Liver (tissue), 9 donors: ENCODE data around the gene ITGA7. TPM values are rescaled to one million over a fixed set of nuclear protein-coding genes. Genes with fewer than 3 reads are reported as not detected.
A peak's percentile ranks its signal among the peaks of the same experiment; 100 is the strongest.

Source experiments
- DNase-seq: peaks from one replicate; pipeline ENCODE4 v3.0.0-alpha.2; 2017; ENCODE audit warnings: low spot score
- H3K27ac ChIP-seq, 2 donors: one replicate each; pipeline ENCODE4 v1.7.0; 2013; ENCODE audit warnings: inconsistent platforms in 2 of 2, low read length in 2 of 2, control low read depth in 1 of 2, low read depth in 1 of 2, mild to moderate bottlenecking in 1 of 2
- H3K27me3 ChIP-seq, 4 donors: one replicate each; pipeline versions ENCODE4 v1.6.1 to v1.7.0; 2013; ENCODE audit warnings: low read length in 3 of 4, inconsistent platforms in 1 of 4, mild to moderate bottlenecking in 1 of 4, moderate library complexity in 1 of 4; ENCODE audit not compliant: control insufficient read depth in 4 of 4, insufficient read depth in 4 of 4
- H3K36me3 ChIP-seq, 4 donors: one replicate each; pipeline versions ENCODE4 v1.6.1 to v1.7.0; 2013; ENCODE audit warnings: low read length in 3 of 4, mild to moderate bottlenecking in 3 of 4, low read depth in 1 of 4, moderate library complexity in 1 of 4; ENCODE audit not compliant: control insufficient read depth in 4 of 4, insufficient read depth in 3 of 4
- H3K4me1 ChIP-seq, 4 donors: one replicate each; pipeline versions ENCODE4 v1.6.1 to v1.7.0; 2013; ENCODE audit warnings: low read length in 3 of 4, mild to moderate bottlenecking in 3 of 4, moderate library complexity in 1 of 4; ENCODE audit not compliant: control insufficient read depth in 4 of 4, insufficient read depth in 4 of 4
- H3K4me3 ChIP-seq, 3 donors: one replicate each; pipeline versions ENCODE4 v1.6.1 to v1.7.0; 2013; ENCODE audit warnings: low read length in 3 of 3, control low read depth in 1 of 3, low read depth in 1 of 3, mild to moderate bottlenecking in 1 of 3
- H3K9ac ChIP-seq, 2 donors: one replicate each; pipeline ENCODE4 v1.7.0; 2013; ENCODE audit warnings: low read length in 2 of 2, mild to moderate bottlenecking in 2 of 2, moderate library complexity in 2 of 2, control low read depth in 1 of 2, low read depth in 1 of 2
- H3K9me3 ChIP-seq, 4 donors: one replicate each; pipeline versions ENCODE4 v1.6.1 to v1.7.0; 2013; ENCODE audit warnings: low read length in 3 of 4; ENCODE audit not compliant: control insufficient read depth in 4 of 4
- CTCF ChIP-seq: fragments of 150-350 bp; IDR thresholded peaks from 2 replicates; pipeline ENCODE4 v1.5.1; 2017; ENCODE audit warnings: improper control_type of control experiment, low read depth, low read length; ENCODE audit not compliant: missing input control
- EGR1 ChIP-seq, 2 donors: IDR thresholded peaks; 2 replicates each; pipeline ENCODE4 v1.6.1; 2016 to 2018; ENCODE audit warnings: antibody characterized with exemption in 2 of 2, low read depth in 2 of 2
- FOXA1 ChIP-seq: IDR thresholded peaks from 2 replicates; pipeline ENCODE4 v1.6.1; 2016; ENCODE audit warnings: antibody characterized with exemption
- FOXA2 ChIP-seq: IDR thresholded peaks from 2 replicates; pipeline ENCODE4 v1.6.1; 2016; ENCODE audit warnings: antibody characterized with exemption
- GABPA ChIP-seq, 2 donors: IDR thresholded peaks in 1 of 2; conservative IDR thresholded peaks in 1 of 2; 2 replicates each; pipeline ENCODE4 v1.6.1; 2016; ENCODE audit warnings: antibody characterized with exemption in 2 of 2, mild to moderate bottlenecking in 1 of 2, moderate library complexity in 1 of 2
- HNF4G ChIP-seq: IDR thresholded peaks from 2 replicates; pipeline ENCODE4 v1.6.1; 2016; ENCODE audit warnings: antibody characterized with exemption
- NR2F2 ChIP-seq: IDR thresholded peaks from 2 replicates; pipeline ENCODE4 v1.6.1; 2016; ENCODE audit warnings: antibody characterized with exemption
- RAD21 ChIP-seq, 2 donors: IDR thresholded peaks; 2 replicates each; pipeline ENCODE4 v1.6.1; 2016; ENCODE audit warnings: antibody characterized with exemption in 2 of 2, mild to moderate bottlenecking in 2 of 2
- REST ChIP-seq: IDR thresholded peaks from 2 replicates; pipeline ENCODE4 v1.6.1; 2016; ENCODE audit warnings: antibody characterized with exemption, mild to moderate bottlenecking
- RXRA ChIP-seq, 2 donors: IDR thresholded peaks; 2 replicates each; pipeline ENCODE4 v1.6.1; 2017 to 2018; ENCODE audit warnings: antibody characterized with exemption in 2 of 2, mild to moderate bottlenecking in 1 of 2
- SP1 ChIP-seq: IDR thresholded peaks from 2 replicates; pipeline ENCODE4 v1.6.1; 2018; ENCODE audit warnings: antibody characterized with exemption, mild to moderate bottlenecking
- TAF1 ChIP-seq: conservative IDR thresholded peaks from 2 replicates; pipeline ENCODE4 v1.6.1; 2016; ENCODE audit warnings: antibody characterized with exemption, mild to moderate bottlenecking
- WGBS: extraction: QIAGEN DNeasy Blood & Tissue Kit; methylation state at CpG from one replicate; pipeline ENCODE4 v1.1.7; 2013; 5-methylcytosine and 5-hydroxymethylcytosine counted together
- polyA plus RNA-seq, 2 donors: library from polyadenylated mRNA; stranded (reverse) in 1 of 2; unstranded in 1 of 2; fragments of 200-250 nt in 1 of 2; fragments of >200 nt in 1 of 2; fragmentation: Nextera tagmentation in 1 of 2; extraction: Ambion mirVana in 1 of 2; gene quantifications; one replicate each; pipeline versions ENCODE4 v1.2.1 to v1.2.3, GENCODE V29; 2013 to 2015
- total RNA-seq, 2 donors: library from RNA; depleted of rRNA; stranded (reverse); fragments of >200 nt; gene quantifications; one replicate each; pipeline ENCODE4 v1.2.3, GENCODE V29; 2014
- TF ChIP-seq, protein P1 (sequence below): IDR thresholded peaks from 2 replicates; pipeline ENCODE4 v1.6.1; 2016; ENCODE audit warnings: antibody characterized with exemption
- TF ChIP-seq, protein P2 (sequence below): IDR thresholded peaks from 2 replicates; pipeline ENCODE4 v1.6.1; 2016; ENCODE audit warnings: antibody characterized with exemption
- TF ChIP-seq, protein P3 (sequence below): IDR thresholded peaks from 2 replicates; pipeline ENCODE4 v1.6.1; 2016; ENCODE audit warnings: antibody characterized with exemption
- donor health status: healthy.
- donor health status: healthy.
- donor health status: healthy.
- donor health status: healthy.
- donor health status: healthy.

Gene ITGA7
- total and polyA plus RNA-seq, 4 donors = 0.98 to 4.9 (median 3.3) TPM

DNA sequence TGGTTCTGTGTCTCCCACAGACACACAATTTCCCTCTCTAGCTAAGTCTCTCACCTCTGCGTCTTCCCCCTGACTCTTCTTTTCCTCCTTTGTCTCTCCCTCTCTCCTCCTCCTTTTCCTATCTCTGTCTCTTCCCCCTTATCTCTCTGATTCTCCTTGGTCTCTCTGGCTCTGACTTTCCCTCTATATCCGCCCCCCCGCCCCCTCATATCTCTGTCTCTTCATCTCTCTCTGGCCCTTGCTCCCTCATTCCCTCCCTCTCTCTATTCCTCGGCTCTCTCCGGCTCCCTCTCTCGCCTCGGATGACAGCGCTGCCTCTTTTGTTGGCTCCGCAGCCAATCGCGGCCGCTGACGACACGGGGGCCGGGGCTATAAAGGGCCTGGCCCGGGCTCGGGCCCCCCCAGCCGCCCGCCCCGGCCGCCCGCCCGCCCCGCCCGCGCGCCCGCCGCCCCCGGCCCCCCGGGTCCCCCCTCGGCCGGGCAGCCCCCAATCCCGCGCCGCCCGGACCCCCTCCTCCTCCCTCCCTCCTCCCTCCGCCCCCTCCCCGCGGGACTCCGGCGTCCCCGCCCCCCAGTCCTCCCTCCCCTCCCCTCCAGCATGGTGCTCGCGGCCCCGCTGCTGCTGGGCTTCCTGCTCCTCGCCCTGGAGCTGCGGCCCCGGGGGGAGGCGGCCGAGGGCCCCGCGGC lies 35.2 kb upstream of the ITGA7 start, which contains the start of gene GDF11 (continued):
- TF ChIP-seq, protein P1, sequence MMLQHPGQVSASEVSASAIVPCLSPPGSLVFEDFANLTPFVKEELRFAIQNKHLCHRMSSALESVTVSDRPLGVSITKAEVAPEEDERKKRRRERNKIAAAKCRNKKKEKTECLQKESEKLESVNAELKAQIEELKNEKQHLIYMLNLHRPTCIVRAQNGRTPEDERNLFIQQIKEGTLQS = no peak
- TF ChIP-seq RAD21 (IDR thresholded peaks at IDR 0.05) = no peak
- no peak for TF ChIP-seq RXRA (IDR thresholded peaks at IDR 0.05)

GRCh38 chr12:55741931-55742680 lies 34.4 kb upstream of the ITGA7 start:
- H3K27me3 ChIP-seq = peaks cover 0 to 5% (median 0%) of the 10 kb centered on the region in 4 donors
- TF ChIP-seq SP1 (no peak), EGR1 (IDR thresholded peaks at IDR 0.05; ENCODE audit: low read depth in 2 of 2) (no peak), GABPA (IDR thresholded peaks at IDR 0.05 in 1 of 2, conservative IDR thresholded peaks at IDR 0.05 in 1 of 2) (no peak)
- no peak overlapping the region for H3K9ac ChIP-seq
- H3K4me3 ChIP-seq = peak overlapping the region in 1 of 3 donors; percentile 63
- no peak overlapping the region for H3K27ac ChIP-seq
- peaks cover 0 to 23% (median 14%) of the 10 kb centered on the region in 4 donors for H3K4me1 ChIP-seq
- no peaks in the 10 kb centered on the region for H3K9me3 ChIP-seq
- WGBS = 39% methylated on average over 3 of the region's 3 CpGs
- DNase-seq = no peak
- no peaks in the 10 kb centered on the region for H3K36me3 ChIP-seq

GRCh38 chr12:55739025-55739378 lies 31.3 kb upstream of the ITGA7 start:
- no peak overlapping the region for H3K27ac ChIP-seq
- H3K9me3 ChIP-seq = no peaks in the 10 kb centered on the region
- no peak for DNase-seq
- peaks cover 0 to 5% (median 0%) of the 10 kb centered on the region in 4 donors for H3K27me3 ChIP-seq
- peaks cover 0 to 23% (median 14%) of the 10 kb centered on the region in 4 donors for H3K4me1 ChIP-seq
- 85% methylated on average over 2 of the region's 2 CpGs for WGBS
- no peak overlapping the region for H3K9ac ChIP-seq
- no peak for TF ChIP-seq RAD21 (IDR thresholded peaks at IDR 0.05)
- TF ChIP-seq REST = no peak
- TF ChIP-seq, protein P2, sequence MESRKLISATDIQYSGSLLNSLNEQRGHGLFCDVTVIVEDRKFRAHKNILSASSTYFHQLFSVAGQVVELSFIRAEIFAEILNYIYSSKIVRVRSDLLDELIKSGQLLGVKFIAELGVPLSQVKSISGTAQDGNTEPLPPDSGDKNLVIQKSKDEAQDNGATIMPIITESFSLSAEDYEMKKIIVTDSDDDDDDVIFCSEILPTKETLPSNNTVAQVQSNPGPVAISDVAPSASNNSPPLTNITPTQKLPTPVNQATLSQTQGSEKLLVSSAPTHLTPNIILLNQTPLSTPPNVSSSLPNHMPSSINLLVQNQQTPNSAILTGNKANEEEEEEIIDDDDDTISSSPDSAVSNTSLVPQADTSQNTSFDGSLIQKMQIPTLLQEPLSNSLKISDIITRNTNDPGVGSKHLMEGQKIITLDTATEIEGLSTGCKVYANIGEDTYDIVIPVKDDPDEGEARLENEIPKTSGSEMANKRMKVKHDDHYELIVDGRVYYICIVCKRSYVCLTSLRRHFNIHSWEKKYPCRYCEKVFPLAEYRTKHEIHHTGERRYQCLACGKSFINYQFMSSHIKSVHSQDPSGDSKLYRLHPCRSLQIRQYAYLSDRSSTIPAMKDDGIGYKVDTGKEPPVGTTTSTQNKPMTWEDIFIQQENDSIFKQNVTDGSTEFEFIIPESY = no peak
- TF ChIP-seq, protein P1 = no peak
- no peak for TF ChIP-seq RXRA (IDR thresholded peaks at IDR 0.05)
- TF ChIP-seq EGR1 (IDR thresholded peaks at IDR 0.05; ENCODE audit: low read depth in 2 of 2) = no peak
- no peak for TF ChIP-seq HNF4G
- TF ChIP-seq NR2F2 = no peak
- TF ChIP-seq FOXA1 = no peak
- TF ChIP-seq, protein P3, sequence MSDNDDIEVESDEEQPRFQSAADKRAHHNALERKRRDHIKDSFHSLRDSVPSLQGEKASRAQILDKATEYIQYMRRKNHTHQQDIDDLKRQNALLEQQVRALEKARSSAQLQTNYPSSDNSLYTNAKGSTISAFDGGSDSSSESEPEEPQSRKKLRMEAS = no peak
- TF ChIP-seq CTCF = no peak
- no peak for TF ChIP-seq TAF1
- TF ChIP-seq FOXA2 = no peak
- no peak for TF ChIP-seq GABPA (IDR thresholded peaks at IDR 0.05 in 1 of 2, conservative IDR thresholded peaks at IDR 0.05 in 1 of 2)
- no peaks in the 10 kb centered on the region for H3K36me3 ChIP-seq
- no peak overlapping the region for H3K4me3 ChIP-seq
